ENCODE data around the gene FAM135A. TPM values are rescaled to one million over a fixed set of nuclear protein-coding genes. Genes with fewer than 3 reads are reported as not detected.

The FAM135A gene
- total RNA-seq, 1 experiment from 2014 or later = 31.0 TPM

DNA sequence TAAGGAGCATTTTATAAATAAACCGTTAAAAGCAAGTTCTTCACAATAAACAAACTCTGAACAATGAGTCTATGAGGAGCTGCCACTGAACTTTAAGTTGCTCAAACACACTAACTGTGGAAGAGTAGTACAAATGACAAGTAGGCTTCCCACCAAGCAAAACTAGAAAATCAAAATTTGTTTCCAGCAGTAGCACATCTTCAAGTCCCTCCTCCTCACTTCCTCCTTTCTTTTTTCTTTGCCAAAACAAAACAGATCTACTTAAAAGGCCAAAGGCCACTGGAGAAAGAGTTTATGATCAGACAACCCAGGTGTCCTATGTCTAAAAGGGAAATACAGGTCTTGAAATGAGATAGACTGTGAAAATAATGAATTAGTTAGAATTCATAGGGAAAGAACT lies 17.1 kb upstream of the FAM135A start:
- no peak overlapping the region for H3K4me2 ChIP-seq (ENCODE audit: insufficient read depth, insufficient read length, low read length)

More for the DNA sequence above, 17.1 kb upstream of the FAM135A start:
- no peak overlapping the region for H2BK20ac ChIP-seq (ENCODE audit: low read depth, low read length, poor library complexity, severe bottlenecking)
- Mint-ChIP-seq H3K4me3 (no peak overlapping the region), H3K4me1 (peaks cover 12% of the 10 kb centered on the region in 2 experiments), H3K9me3 (no peaks in the 10 kb centered on the region), H3K36me3 (ENCODE audit: insufficient read depth in 1 of 3, low read depth in 3 of 3) (no peaks in the 10 kb centered on the region), H3K27me3 (ENCODE audit: low read depth) (no peaks in the 10 kb centered on the region), H3K27ac (no peak overlapping the region)
- no peak overlapping the region for H3K56ac ChIP-seq (ENCODE audit: insufficient read length, low read depth, low read length)
- no peaks in the 10 kb centered on the region for H3K4me1 ChIP-seq (ENCODE audit: insufficient read depth, low read length)
- no peaks in the 10 kb centered on the region for H3K23me2 ChIP-seq (ENCODE audit: insufficient read length, low read depth, low read length, poor library complexity, severe bottlenecking)
- H3K27me3 ChIP-seq (ENCODE audit: insufficient read depth, low read length) = no peaks in the 10 kb centered on the region
- H3K4ac ChIP-seq (ENCODE audit: low read depth, low read length) = no peak overlapping the region
- no peak overlapping the region for H2AK5ac ChIP-seq (ENCODE audit: insufficient read length, low read length)
- no peak overlapping the region for H3K9ac ChIP-seq (ENCODE audit: extremely low read depth, insufficient read length, low read length)
- no peak overlapping the region for H3K27ac ChIP-seq (ENCODE audit: insufficient read length, low read depth, low read length)
- H3T11ph ChIP-seq (ENCODE audit: low read length) = no peak overlapping the region
- H3K18ac ChIP-seq (ENCODE audit: insufficient read length, low read depth, low read length) = no peak overlapping the region
- no peaks in the 10 kb centered on the region for H4K20me1 ChIP-seq (ENCODE audit: control insufficient read depth, insufficient read depth, insufficient read length)
- no peak overlapping the region for H2AFZ ChIP-seq (ENCODE audit: low read length)
- no peak overlapping the region for H2BK15ac ChIP-seq (ENCODE audit: low read depth, low read length)
- no peak overlapping the region for H2BK12ac ChIP-seq (ENCODE audit: insufficient read length, low read depth, low read length)
- no peak overlapping the region for H4K5ac ChIP-seq (ENCODE audit: insufficient read length, low read depth, low read length)
- no peak overlapping the region for H4K91ac ChIP-seq (ENCODE audit: insufficient read length, low read depth, low read length)
- H3K79me2 ChIP-seq (ENCODE audit: insufficient read depth, low read length) = no peaks in the 10 kb centered on the region
- TF ChIP-seq, protein P1, sequence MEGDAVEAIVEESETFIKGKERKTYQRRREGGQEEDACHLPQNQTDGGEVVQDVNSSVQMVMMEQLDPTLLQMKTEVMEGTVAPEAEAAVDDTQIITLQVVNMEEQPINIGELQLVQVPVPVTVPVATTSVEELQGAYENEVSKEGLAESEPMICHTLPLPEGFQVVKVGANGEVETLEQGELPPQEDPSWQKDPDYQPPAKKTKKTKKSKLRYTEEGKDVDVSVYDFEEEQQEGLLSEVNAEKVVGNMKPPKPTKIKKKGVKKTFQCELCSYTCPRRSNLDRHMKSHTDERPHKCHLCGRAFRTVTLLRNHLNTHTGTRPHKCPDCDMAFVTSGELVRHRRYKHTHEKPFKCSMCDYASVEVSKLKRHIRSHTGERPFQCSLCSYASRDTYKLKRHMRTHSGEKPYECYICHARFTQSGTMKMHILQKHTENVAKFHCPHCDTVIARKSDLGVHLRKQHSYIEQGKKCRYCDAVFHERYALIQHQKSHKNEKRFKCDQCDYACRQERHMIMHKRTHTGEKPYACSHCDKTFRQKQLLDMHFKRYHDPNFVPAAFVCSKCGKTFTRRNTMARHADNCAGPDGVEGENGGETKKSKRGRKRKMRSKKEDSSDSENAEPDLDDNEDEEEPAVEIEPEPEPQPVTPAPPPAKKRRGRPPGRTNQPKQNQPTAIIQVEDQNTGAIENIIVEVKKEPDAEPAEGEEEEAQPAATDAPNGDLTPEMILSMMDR (conservative IDR thresholded peaks at IDR 0.05) = no peak
- no peaks in the 10 kb centered on the region for H3K9me3 ChIP-seq (ENCODE audit: control insufficient read depth, low read depth, low read length)
- no peak overlapping the region for H3K14ac ChIP-seq (ENCODE audit: insufficient read depth, low read length)
- DNase-seq = no peak
- no peak overlapping the region for H3K23ac ChIP-seq (ENCODE audit: insufficient read length, low read depth, low read length)
- H3K79me1 ChIP-seq (ENCODE audit: insufficient read depth, low read depth, low read length, poor library complexity, severe bottlenecking) = no peaks in the 10 kb centered on the region
- no peak overlapping the region for H2BK5ac ChIP-seq (ENCODE audit: insufficient read length, low read length)
- no peak overlapping the region for H2BK120ac ChIP-seq (ENCODE audit: low read depth, low read length, poor library complexity, severe bottlenecking)
- no CpG with 5 or more reads among the region's 1 CpG for WGBS (ENCODE audit: extremely low coverage, insufficient read length, low lambda C conversion rate)
- H4K8ac ChIP-seq (replicated peaks; ENCODE audit: insufficient read length, low read depth, low read length) = no peak overlapping the region
